Prostate gland (tissue), 2 donors: ENCODE data around the gene DHH.

Source experiments
- CTCF ChIP-seq, 4 experiments: fragments of 200-600 bp in 2 of 4; fragments of 450-650 bp in 2 of 4; sonication (generic) in 2 of 4; IDR thresholded peaks; 1 replicate in 3 of 4; 2 replicates in 1 of 4; pipeline ENCODE4 v1.5.1; 2016 to 2019; ENCODE audit warnings: antibody characterized with exemption in 4 of 4, mild to moderate bottlenecking in 2 of 4, moderate library complexity in 2 of 4
- POLR2AphosphoS5 ChIP-seq: sonication (generic); formaldehyde crosslinking; IDR thresholded peaks from one replicate; pipeline ENCODE4 v1.6.1; 2017; ENCODE audit warnings: antibody characterized with exemption

- TF ChIP-seq CTCF (IDR thresholded peaks at IDR 0.05): peak; percentile 13 to 52 (median 38)
- TF ChIP-seq POLR2AphosphoS5: no peak
Measured at GRCh38 chr12:49043856-49044258, 50.7 kb downstream of the DHH start.
